ENCODE results near the gene NLGN4Y. TPM values are rescaled to one million over a fixed set of nuclear protein-coding genes. Genes with fewer than 3 reads are reported as not detected.
A peak's percentile ranks its signal among the peaks of the same experiment; 100 is the strongest.

Gene NLGN4Y
- total and polyA plus RNA-seq, 2 of the 13 experiments (the other 11 are each of a cell fraction or from before 2014, with no cell fraction given) = 6.0 to 16.5 TPM

DNA sequence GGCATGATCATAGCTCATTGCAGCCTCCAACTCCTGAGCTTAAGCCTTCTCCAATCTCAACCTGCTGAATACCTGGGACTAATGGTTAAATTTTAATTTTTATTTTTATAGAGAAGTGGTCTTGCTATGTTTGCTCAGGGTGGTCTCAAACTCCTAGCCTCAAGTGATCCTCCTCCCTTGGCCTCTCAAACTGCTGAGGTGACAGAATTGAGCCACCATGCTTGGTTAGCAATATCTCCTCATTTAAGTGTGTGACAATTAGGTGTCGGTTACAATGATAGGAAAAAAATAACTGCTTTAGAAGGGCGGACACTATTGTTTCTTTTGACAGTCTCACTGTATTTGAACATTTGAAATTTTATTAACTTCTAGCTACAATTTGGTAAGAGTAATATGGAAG lies 300.3 kb downstream of the NLGN4Y start:
- in situ Hi-C loops (cut with HindIII; ENCODE audit: extremely low pct_ligation_motif_present, low pct_unique_long_range_greater_than_20kb) (no loop called here), intact Hi-C loops (cut with micrococcal nuclease; ENCODE audit: unreplicated experiment) (no loop called here)
- Histone ChIP-seq H3K4me3 (replicated peaks in 1 of 3; ENCODE audit: insufficient read depth in 1 of 3, low read depth in 2 of 3, low read length in 3 of 3) (no peak overlapping the region), H3K9me3 (ENCODE audit: low read length) (no peaks in the 10 kb centered on the region), H3K4me1 (ENCODE audit: insufficient read depth, low read length) (no peaks in the 10 kb centered on the region), H3K79me2 (ENCODE audit: insufficient read depth, low read length) (no peaks in the 10 kb centered on the region), H3K4me2 (ENCODE audit: low read depth, low read length) (no peak overlapping the region), H3K9ac (ENCODE audit: insufficient read depth, low read depth, low read length) (no peak overlapping the region), H3K36me3 (replicated peaks in 1 of 2; ENCODE audit: control insufficient read depth in 1 of 2, insufficient read depth in 2 of 2, low read length in 2 of 2) (no peaks in the 10 kb centered on the region; a peak in 1 of 5 replicates), H2AFZ (ENCODE audit: low read length) (no peak overlapping the region), H4K20me1 (ENCODE audit: insufficient read depth, low read length) (no peaks in the 10 kb centered on the region), H3K27me3 (ENCODE audit: control insufficient read depth in 1 of 2, insufficient read depth in 2 of 2, low read length in 2 of 2) (no peaks in the 10 kb centered on the region), H3K27ac (ENCODE audit: extremely low read length, insufficient read depth, low read length) (no peak overlapping the region)
- CTCF ChIA-PET (ENCODE audit: low intra/inter-chr PET ratio, low total read pairs) = no interaction called here
- FAIRE-seq (no peak), DNase-seq (ENCODE audit: low spot score) (no peak), ATAC-seq (no peak)
- no TSS peak for BruUV-seq (replicated peaks)
- TF ChIP-seq GTF3A (CRISPR knock-in tag; conservative IDR thresholded peaks at IDR 0.05) = no peak
- peak; percentile 67 for TF ChIP-seq MAFF (IDR thresholded peaks at IDR 0.05; ENCODE audit: low read depth, low read length)
- TF ChIP-seq KLF15 (CRISPR knock-in tag; IDR thresholded peaks at IDR 0.05; ENCODE audit: borderline replicate concordance) = no peak
- TF ChIP-seq ZNF234 (CRISPR knock-in tag; conservative IDR thresholded peaks at IDR 0.05) = no peak
- no peak for TF ChIP-seq ZNF441 (CRISPR knock-in tag; IDR thresholded peaks at IDR 0.05; ENCODE audit: borderline replicate concordance)
- TF ChIP-seq MAFK (conservative IDR thresholded peaks at IDR 0.05 in 1 of 2, IDR thresholded peaks at IDR 0.05 in 1 of 2; ENCODE audit: low read length in 2 of 2) = peak; percentile 17 to 79; a peak in 2 of 4 replicates
- WGBS (ENCODE audit: low lambda C conversion rate) = 89% methylated on average over 2 of the region's 2 CpGs
- POLR2A ChIA-PET = no interaction called here

DNA sequence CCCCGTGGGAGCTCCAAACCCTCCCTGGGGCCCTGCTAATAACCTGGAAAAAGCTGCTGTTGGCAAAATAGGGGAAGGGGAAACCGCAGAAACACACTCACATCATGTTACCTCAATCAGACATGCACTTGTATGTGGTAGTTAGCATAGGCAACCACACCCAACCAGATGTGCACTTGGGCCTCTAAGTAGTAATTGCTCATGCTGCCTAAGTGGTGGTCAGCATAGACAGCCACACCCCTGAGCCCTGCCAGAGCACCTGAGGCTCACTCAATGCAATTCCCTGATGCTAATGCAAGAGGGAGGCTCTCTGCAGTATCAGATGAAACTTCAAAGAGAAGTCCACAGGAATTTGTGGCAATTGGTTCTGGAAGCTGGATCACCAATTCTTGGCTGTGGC lies 301.4 kb downstream of the NLGN4Y start:
- intact Hi-C loops (cut with micrococcal nuclease; ENCODE audit: unreplicated experiment) = no loop called here
- Histone ChIP-seq H3K27me3 (ENCODE audit: control insufficient read depth in 1 of 2, insufficient read depth in 2 of 2, low read length in 2 of 2) (no peaks in the 10 kb centered on the region), H3K9me3 (ENCODE audit: low read length) (no peaks in the 10 kb centered on the region), H3K9ac (ENCODE audit: insufficient read depth, low read depth, low read length) (no peak overlapping the region), H2AFZ (ENCODE audit: low read length) (no peak overlapping the region), H3K4me3 (replicated peaks in 1 of 3; ENCODE audit: insufficient read depth in 1 of 3, low read depth in 2 of 3, low read length in 3 of 3) (no peak overlapping the region), H3K27ac (ENCODE audit: extremely low read length, insufficient read depth, low read length) (no peak overlapping the region), H3K4me2 (ENCODE audit: low read depth, low read length) (no peak overlapping the region), H3K79me2 (ENCODE audit: insufficient read depth, low read length) (no peaks in the 10 kb centered on the region), H3K36me3 (replicated peaks in 1 of 2; ENCODE audit: control insufficient read depth in 1 of 2, insufficient read depth in 2 of 2, low read length in 2 of 2) (no peaks in the 10 kb centered on the region; a peak in 1 of 5 replicates), H3K4me1 (ENCODE audit: insufficient read depth, low read length) (no peaks in the 10 kb centered on the region), H4K20me1 (ENCODE audit: insufficient read depth, low read length) (no peaks in the 10 kb centered on the region)
- no peak for DNase-seq (ENCODE audit: low spot score)
- 91% methylated on average over 1 of the region's 2 CpGs for WGBS (ENCODE audit: low lambda C conversion rate)
- FAIRE-seq = no peak
- in situ Hi-C loops (cut with HindIII; ENCODE audit: extremely low pct_ligation_motif_present, low pct_unique_long_range_greater_than_20kb) = no loop called here
- BruUV-seq (replicated peaks) = no TSS peak
- no peak for ATAC-seq
- ChIA-PET CTCF (ENCODE audit: low intra/inter-chr PET ratio, low total read pairs) (no interaction called here), POLR2A (no interaction called here)
- TF ChIP-seq, protein P1, sequence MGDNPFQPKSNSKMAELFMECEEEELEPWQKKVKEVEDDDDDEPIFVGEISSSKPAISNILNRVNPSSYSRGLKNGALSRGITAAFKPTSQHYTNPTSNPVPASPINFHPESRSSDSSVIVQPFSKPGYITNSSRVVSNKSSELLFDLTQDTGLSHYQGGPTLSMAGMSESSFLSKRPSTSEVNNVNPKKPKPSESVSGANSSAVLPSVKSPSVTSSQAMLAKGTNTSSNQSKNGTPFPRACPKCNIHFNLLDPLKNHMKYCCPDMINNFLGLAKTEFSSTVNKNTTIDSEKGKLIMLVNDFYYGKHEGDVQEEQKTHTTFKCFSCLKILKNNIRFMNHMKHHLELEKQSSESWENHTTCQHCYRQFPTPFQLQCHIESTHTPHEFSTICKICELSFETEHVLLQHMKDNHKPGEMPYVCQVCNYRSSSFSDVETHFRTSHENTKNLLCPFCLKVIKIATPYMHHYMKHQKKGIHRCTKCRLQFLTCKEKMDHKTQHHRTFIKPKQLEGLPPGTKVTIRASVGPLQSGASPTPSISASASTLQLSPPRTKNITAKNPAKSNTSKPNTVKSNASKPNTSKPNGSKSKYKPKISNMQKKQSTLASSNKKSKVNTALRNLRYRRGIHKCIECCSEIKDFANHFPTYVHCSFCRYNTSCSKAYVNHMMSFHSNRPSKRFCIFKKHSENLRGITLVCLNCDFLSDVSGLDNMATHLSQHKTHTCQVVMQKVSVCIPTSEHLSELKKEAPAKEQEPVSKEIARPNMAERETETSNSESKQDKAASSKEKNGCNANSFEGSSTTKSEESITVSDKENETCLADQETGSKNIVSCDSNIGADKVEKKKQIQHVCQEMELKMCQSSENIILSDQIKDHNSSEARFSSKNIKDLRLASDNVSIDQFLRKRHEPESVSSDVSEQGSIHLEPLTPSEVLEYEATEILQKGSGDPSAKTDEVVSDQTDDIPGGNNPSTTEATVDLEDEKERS (CRISPR knock-in tag; IDR thresholded peaks at IDR 0.05) = no peak
- TF ChIP-seq, protein P2, sequence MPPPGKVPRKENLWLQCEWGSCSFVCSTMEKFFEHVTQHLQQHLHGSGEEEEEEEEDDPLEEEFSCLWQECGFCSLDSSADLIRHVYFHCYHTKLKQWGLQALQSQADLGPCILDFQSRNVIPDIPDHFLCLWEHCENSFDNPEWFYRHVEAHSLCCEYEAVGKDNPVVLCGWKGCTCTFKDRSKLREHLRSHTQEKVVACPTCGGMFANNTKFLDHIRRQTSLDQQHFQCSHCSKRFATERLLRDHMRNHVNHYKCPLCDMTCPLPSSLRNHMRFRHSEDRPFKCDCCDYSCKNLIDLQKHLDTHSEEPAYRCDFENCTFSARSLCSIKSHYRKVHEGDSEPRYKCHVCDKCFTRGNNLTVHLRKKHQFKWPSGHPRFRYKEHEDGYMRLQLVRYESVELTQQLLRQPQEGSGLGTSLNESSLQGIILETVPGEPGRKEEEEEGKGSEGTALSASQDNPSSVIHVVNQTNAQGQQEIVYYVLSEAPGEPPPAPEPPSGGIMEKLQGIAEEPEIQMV (CRISPR knock-in tag; IDR thresholded peaks at IDR 0.05; ENCODE audit: low read depth) = no peak
- TF ChIP-seq, protein P3, sequence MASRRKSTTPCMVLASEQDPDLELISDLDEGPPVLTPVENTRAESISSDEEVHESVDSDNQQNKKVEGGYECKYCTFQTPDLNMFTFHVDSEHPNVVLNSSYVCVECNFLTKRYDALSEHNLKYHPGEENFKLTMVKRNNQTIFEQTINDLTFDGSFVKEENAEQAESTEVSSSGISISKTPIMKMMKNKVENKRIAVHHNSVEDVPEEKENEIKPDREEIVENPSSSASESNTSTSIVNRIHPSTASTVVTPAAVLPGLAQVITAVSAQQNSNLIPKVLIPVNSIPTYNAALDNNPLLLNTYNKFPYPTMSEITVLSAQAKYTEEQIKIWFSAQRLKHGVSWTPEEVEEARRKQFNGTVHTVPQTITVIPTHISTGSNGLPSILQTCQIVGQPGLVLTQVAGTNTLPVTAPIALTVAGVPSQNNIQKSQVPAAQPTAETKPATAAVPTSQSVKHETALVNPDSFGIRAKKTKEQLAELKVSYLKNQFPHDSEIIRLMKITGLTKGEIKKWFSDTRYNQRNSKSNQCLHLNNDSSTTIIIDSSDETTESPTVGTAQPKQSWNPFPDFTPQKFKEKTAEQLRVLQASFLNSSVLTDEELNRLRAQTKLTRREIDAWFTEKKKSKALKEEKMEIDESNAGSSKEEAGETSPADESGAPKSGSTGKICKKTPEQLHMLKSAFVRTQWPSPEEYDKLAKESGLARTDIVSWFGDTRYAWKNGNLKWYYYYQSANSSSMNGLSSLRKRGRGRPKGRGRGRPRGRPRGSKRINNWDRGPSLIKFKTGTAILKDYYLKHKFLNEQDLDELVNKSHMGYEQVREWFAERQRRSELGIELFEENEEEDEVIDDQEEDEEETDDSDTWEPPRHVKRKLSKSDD (CRISPR knock-in tag; IDR thresholded peaks at IDR 0.05; ENCODE audit: low read depth) = no peak
- TF ChIP-seq, protein P4, sequence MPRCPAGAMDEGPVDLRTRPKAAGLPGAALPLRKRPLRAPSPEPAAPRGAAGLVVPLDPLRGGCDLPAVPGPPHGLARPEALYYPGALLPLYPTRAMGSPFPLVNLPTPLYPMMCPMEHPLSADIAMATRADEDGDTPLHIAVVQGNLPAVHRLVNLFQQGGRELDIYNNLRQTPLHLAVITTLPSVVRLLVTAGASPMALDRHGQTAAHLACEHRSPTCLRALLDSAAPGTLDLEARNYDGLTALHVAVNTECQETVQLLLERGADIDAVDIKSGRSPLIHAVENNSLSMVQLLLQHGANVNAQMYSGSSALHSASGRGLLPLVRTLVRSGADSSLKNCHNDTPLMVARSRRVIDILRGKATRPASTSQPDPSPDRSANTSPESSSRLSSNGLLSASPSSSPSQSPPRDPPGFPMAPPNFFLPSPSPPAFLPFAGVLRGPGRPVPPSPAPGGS (CRISPR knock-in tag; IDR thresholded peaks at IDR 0.05) = no peak

Measured in HepG2 (cell line).